HG02884 (cell line): ENCODE data around the gene WIPF1.
A peak's percentile ranks its signal among the peaks of the same experiment; 100 is the strongest.
"Not testable (repeated sequence)": the region's sequence is repeated elsewhere in the genome, so short reads cannot be mapped to it uniquely, and the experiment has no call there.

Experiments
- ATAC-seq: cut with Tn5 transposase; IDR thresholded peaks from one replicate; pipeline ENCODE4 v1.9.1; 2021; ENCODE audit warnings: mild to moderate bottlenecking, moderate library complexity; ENCODE audit not compliant: unreplicated experiment

The WIPF1 gene

GRCh38 chr2:174573621-174574081 is 24.0 kb downstream of the WIPF1 start:
- ATAC-seq = no peak

DNA sequence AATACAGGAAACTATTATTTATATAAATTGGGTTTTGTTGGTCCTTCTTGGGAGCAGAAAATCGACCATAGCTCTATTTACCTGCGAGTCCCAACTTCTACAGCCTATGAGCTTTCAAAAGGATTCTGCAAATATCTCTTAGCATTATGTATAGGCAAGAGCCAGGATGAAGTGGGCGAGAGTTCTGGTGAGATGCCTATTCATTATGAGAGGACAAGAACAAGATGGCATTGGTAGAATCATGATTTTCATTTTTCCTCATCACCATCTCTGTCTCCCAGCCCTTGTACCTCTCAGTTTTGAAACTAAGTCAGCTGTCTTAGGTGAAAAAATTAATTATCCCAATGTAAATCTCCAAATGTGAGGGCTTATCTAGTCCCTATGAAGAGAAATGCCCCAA is 25.0 kb downstream of the WIPF1 start:
- no peak for ATAC-seq

- no peak for ATAC-seq
Observed at GRCh38 chr2:174571669-174572323, 25.8 kb downstream of the WIPF1 start.

- ATAC-seq = no peak
Observed at GRCh38 chr2:174570318-174570958, 27.2 kb downstream of the WIPF1 start.

GRCh38 chr2:174569678-174570077 is 27.9 kb downstream of the WIPF1 start:
- ATAC-seq = no peak

DNA sequence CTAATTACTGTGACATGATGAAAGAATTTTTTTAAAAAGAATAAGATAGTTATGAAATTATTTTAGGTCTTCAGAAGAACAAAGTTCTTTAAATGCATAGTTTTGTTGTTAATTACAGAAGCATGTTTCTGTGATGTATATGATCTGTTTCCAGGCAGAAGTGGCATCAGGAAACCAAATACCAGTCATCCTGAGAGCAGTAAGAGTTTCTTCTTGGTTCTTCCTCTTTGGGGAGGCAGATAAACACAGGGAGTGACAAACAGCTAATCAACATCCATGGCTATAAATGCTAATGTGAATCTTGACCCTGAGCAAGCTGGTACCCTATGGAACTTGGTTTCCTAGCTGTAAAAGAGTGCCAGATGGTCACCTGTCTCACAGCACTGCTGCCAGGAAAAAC is 29.2 kb downstream of the WIPF1 start:
- peak; percentile 47 for ATAC-seq

DNA sequence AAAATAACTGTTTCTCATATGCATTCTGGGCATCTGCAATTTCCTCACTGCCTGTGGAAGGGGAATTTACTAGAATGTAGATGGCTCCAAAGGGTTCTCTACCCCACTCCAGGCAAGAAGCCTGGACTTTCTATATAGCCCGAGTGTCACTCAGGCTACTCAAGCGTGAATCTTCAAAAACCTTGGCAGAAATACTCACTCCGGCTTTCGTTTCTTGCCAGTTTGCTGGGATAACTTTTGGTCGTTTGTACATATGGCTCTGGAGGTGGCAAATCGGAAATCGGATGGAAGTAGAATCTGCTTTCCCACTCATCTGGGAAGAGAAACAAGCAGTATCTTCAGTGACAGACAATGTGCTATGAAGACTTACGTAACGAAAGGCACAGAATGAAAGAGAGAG is 30.7 kb downstream of the WIPF1 start:
- no peak for ATAC-seq

DNA sequence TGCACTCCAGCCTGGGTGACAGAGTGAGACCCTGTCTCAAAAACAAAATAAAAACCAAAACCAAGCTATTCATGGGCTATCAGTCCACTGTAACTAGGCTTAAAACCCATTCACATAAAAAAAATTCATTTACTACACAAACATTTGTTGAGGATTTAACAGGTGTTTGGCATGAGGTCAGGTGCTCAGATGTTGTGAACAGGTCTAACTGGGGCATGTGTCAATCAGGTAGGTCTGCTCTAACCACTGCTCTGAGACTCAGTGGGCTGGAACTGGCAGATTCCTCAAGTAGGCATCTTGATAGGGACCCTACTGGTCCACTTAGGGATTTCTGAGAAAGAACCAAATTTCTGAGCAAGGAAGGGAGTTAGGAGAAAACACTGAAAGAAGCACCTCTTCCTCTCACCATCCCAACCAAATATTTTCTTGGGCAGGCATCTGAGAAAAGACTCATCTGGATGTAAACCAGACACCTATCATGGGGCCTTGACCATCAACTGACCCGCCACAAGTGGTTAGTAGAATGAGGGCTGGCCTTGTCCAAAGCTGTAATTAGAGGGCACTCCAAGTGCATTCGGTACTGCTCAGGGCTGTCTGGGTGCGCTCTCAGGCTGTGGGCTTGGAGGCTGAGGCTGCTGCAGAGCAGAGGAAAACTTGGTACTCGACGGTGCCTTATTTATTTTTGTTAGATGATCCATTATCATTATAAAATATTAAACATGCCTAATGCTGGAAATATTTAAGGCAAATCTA is 33.9 kb downstream of the WIPF1 start:
- no peak for ATAC-seq

- ATAC-seq = no peak
Observed at GRCh38 chr2:174561972-174562370, 35.6 kb downstream of the WIPF1 start.

DNA sequence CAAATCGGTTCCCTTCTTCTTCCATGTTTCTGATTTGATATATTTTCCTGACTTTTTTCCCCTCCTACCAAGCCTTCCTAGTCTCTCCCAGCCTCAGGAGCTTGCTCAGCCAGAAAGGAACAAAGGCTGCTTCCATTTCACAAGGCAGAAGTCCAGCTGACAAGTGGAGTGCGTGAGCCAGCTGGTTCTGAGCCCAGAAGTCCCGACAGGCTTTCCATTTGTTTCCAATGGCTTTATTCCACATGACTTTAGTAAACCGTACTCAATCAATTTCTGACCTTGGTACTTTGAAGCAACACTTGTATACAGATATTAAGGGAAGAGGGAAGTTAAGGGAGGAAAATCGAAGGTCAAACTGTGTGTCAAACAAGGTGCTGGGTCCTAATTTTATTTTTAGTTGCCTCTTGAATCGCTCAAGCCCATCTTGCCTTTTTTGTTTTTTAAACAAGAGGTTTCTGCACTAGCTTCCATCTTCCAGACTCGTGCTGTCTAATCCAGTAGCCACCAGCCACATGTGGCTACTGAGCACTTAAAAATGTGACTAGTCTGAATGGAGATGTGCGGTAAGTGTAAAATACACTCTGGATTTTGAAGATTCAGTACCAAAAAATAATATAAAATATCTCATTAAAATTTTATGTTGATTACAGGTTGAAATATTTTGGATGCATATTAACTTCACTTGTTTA is 36.2 kb downstream of the WIPF1 start:
- ATAC-seq = no peak

- no peak for ATAC-seq
Observed at GRCh38 chr2:174560737-174561136, 36.9 kb downstream of the WIPF1 start.

- ATAC-seq = no peak
Observed at GRCh38 chr2:174555998-174556397, 41.6 kb downstream of the WIPF1 start.

DNA sequence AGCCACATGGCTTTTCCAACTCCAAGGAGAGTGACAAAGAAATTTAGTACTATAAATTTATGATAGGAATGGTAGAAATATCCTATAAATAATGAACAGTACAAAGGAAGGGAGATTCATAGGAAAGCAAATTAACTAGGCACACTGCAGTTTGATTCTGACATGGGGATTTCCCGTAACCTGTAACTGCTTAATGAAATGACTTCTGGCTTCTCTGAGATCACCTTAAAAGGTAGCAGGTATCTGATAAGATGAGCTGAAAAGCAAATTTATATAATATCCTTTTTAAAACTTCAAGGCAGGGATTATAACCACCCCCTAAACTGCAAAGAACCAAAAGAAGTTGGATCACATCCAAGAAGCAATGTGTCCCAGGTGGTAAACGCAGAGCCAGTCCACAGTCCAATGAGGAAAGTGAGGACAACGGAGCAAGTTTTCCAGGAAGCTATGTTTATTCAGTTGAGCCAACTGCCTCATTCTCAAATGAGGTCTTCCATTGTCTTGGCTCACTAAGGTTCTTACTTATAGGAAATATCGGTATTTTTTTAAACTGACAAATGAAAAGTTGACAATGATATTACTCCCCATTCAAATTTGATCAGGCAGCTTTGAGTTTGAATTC is 43.0 kb downstream of the WIPF1 start:
- no peak for ATAC-seq

DNA sequence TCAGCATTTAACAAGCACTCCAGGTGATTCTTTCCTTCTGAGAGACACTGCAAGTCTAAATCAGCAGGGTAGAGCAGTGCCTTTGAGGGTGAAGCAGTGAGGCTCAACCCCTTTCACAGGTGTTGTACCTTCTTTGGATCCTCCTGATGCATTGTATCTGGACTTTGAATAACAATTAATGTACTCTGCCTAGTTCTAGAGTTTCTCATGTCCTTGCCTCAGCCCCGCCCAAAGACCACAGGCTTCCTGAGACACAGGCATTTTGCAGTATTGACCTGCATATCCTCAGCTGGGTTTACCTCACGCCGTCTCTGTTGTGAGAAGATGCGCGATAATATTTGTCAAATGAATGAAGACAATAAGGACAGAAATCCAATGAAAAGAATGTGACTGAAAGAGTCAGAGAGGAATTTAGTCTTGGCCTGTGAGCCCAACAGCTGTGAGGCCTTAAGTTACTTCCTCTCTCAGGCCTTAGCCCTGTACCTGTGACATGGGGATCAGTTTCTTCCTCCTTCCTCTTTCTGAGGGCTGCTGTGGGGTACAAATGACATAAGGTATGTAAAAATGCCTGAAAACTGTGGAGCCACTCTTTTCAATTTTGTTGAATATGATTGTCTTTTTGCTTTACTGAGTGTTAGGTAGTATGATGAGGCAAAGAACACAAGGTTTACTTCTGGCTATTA is 43.7 kb downstream of the WIPF1 start:
- ATAC-seq = peak; percentile 66

GRCh38 chr2:174552880-174553279 is 44.7 kb downstream of the WIPF1 start:
- ATAC-seq = no peak

DNA sequence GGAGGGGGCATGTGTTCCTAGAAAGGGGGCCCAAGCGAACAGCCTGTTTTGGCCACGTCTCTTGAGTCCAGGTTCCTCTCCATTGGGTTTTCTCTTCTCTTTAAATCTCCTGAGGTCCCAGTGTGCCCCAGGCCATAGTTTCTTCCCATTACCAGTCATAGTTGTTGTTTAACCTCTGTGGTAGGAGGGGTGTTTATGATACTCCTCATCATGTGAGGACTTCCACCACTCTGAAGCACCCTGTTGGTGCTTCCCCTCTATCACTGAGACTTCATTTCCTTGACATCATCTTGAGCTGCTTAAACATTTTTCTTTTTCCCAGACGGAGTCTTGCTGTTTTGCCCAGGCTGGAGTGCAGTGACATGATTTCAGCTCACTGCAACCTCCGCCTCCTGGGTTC is 45.9 kb downstream of the WIPF1 start:
- ATAC-seq = no peak

DNA sequence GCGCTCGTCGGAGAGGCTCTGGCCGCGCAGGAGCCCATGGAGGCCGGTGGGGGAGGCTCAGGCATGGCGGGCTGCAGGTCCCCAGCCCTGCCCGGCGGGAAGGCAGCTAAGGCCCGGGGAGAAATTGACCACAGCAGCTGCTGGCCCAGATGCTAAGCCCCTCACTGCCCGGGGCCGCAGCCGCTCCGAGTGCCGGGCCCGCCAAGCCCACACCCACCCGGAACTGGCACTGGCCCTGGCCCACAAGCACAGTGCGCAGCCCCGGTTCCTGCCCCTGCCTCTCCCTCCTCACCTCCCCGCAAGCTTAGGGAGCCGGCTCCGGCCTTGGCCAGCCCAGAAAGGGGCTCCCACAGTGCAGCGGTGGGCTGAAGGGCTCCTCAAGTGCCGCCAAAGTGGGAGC is 49.0 kb downstream of the WIPF1 start:
- not testable (repeated sequence) for ATAC-seq

DNA sequence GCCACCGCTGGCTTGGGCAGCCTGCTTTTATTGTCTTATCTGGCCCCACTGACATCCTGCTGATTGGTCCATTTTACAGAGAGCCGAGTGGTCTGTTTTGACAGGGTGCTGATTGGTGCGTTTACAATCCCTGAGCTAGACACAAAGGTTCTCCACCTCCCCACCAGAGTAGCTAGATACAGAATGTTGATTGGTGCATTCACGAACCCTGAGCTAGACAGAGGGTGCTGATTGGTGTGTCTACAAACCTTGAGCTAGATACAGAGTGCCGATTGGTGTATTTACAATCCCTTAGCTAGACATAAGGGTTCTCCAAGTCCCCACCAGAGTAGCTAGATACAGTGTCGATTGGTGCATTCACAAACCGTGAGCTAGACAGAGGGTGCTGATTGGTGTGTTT is 49.6 kb downstream of the WIPF1 start:
- not testable (repeated sequence) for ATAC-seq

DNA sequence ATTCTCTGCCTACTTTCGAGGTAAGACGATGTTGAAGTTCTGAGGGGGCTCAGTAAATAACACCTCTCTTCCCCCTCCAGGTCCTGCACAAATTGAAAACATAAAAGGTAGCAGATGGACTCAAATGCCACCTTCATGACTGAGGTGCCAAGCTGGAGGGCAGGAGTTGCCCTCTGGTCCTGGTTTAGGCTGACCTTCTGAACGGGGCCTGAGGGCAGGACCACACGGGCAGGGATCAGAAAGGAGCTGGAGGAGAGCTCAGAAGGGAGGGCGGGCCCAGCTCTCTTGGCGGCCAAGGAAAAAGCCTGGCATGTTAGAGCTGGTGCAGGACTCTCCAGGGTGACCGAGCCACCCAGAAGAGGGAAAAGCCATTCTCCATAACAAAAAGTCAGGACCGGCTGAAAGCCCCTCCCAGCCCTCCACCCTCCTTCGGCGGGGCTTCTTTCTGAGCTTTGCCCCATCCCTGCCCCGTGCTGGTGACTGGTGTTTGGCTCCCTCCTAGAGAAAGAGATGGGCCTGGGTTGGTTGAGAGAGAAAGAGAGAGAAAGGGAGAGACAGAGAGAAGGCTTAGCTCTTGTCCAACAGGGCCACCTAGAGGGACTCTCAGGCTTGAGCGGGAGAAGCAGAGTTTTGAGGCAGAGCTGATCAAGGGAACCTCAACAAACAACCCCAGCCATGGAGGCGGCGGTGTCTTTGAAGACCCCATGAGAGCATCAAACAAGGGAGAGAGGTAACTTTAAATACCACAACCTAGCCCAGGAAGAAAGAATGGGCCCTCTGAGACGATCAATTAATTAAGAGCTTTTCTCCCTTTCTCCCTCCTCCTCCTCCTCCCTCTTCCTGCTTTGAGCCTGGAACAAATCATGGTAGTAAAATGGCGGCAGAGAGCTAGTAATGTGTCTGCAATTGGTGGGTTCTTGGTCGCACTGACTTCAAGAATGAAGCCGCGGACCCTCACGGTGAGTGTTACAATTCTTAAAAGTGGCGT is 50.8 kb downstream of the WIPF1 start:
- ATAC-seq = no peak
